ENCODE measurements around the gene NSMCE1.

The NSMCE1 gene

GRCh38 chr16:27191352-27191924 lies 77.1 kb downstream of the NSMCE1 start:
- no peak for DNase-seq

GRCh38 chr16:27190316-27190871 lies 78.2 kb downstream of the NSMCE1 start:
- no peak for DNase-seq

- no peak for DNase-seq
These were observed 79.1 kb downstream of the NSMCE1 start for GRCh38 chr16:27189335-27189972.

- DNase-seq = no peak
These were observed 79.9 kb downstream of the NSMCE1 start for GRCh38 chr16:27188633-27189032.

GRCh38 chr16:27185776-27186130 lies 82.8 kb downstream of the NSMCE1 start:
- DNase-seq = no peak

GRCh38 chr16:27182906-27183405 lies 85.6 kb downstream of the NSMCE1 start:
- no peak for DNase-seq

GRCh38 chr16:27181019-27181790 lies 87.4 kb downstream of the NSMCE1 start:
- DNase-seq = no peak

- DNase-seq = no peak
These were observed 89.0 kb downstream of the NSMCE1 start for GRCh38 chr16:27179500-27180072.

- no peak for DNase-seq
These were observed 91.4 kb downstream of the NSMCE1 start for GRCh38 chr16:27177031-27177774.

GRCh38 chr16:27175888-27176287 lies 92.7 kb downstream of the NSMCE1 start:
- DNase-seq = no peak

Measured in activated gamma-delta T cell (primary cell).